Epithelial cell of proximal tubule (primary cell): Measurements from ENCODE around the gene P4HA3. TPM values are rescaled to one million over a fixed set of nuclear protein-coding genes. Genes with fewer than 3 reads are reported as not detected.

Experiments
- DNase-seq: peaks from one replicate; pipeline ENCODE4 v3.0.0-alpha.2; 2011; ENCODE audit warnings: low read depth
- H3K4me3 ChIP-seq: 2 replicates; pipeline ENCODE4 v1.5.1; 2011; ENCODE audit warnings: low read depth, mild to moderate bottlenecking, low read length
- CTCF ChIP-seq: conservative IDR thresholded peaks from 2 replicates; pipeline ENCODE4 v1.5.1; 2012; ENCODE audit warnings: low read depth, mild to moderate bottlenecking, low read length
- total RNA-seq: library from RNA; depleted of rRNA; stranded (reverse); fragments of >200 nt; gene quantifications from 2 replicates; pipeline ENCODE4 v1.2.3, GENCODE V29; 2015

Gene P4HA3
- total RNA-seq, 1 donor from 2014 or later: 0.81 TPM

GRCh38 chr11:74269161-74269811 is 42.2 kb downstream of the P4HA3 start:
- no peak for TF ChIP-seq CTCF
- H3K4me3 ChIP-seq: no peak overlapping the region
- DNase-seq: no peak

- no peak for TF ChIP-seq CTCF
These were observed 43.0 kb downstream of the P4HA3 start for GRCh38 chr11:74268456-74268855.

GRCh38 chr11:74267014-74267413 is 44.4 kb downstream of the P4HA3 start:
- no peak overlapping the region for H3K4me3 ChIP-seq
- no peak for DNase-seq
- TF ChIP-seq CTCF: no peak

More at GRCh38 chr11:74268456-74268855, 43.0 kb downstream of the P4HA3 start:
- H3K4me3 ChIP-seq: no peak overlapping the region
- DNase-seq: no peak

- peak; percentile 29 for DNase-seq
- no peak for TF ChIP-seq CTCF
- no peak overlapping the region for H3K4me3 ChIP-seq
These were observed 46.2 kb downstream of the P4HA3 start for GRCh38 chr11:74265256-74265655.

GRCh38 chr11:74262725-74263124 is 48.7 kb downstream of the P4HA3 start:
- no peak for DNase-seq
- H3K4me3 ChIP-seq: no peak overlapping the region
- TF ChIP-seq CTCF: no peak

- no peak for TF ChIP-seq CTCF
- H3K4me3 ChIP-seq: no peak overlapping the region
- no peak for DNase-seq
These were observed 53.4 kb downstream of the P4HA3 start for GRCh38 chr11:74257959-74258553.
